Measurements from ENCODE around the gene NLGN2. TPM values are rescaled to one million over a fixed set of nuclear protein-coding genes. Genes with fewer than 3 reads are reported as not detected.
A peak's percentile ranks its signal among the peaks of the same experiment; 100 is the strongest.

NLGN2 gene
- total and polyA plus RNA-seq, 8 donors, result 1.7 to 42.0 (median 6.7) TPM

DNA sequence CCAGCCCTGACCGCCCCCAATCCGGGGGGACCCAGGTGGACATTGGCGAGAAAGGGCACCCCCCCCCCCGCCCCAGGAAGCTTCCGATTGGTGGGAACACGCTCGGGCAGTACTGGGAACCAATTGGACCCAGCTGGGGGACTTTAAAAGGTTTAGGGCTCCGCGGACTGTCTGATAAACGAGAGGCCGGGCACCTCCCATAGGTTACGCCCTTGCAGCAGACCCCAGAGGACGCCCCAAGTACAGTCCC is 4.0 kb upstream of the NLGN2 start:
- H3K4me3 ChIP-seq, result peak overlapping the region; percentile 71 to 80 (median 74)
- H3K9me3 ChIP-seq, result no peaks in the 10 kb centered on the region
- 0% methylated on average over 7 to 13 of the region's 13 CpGs for WGBS, 5 donors
- H3K27ac ChIP-seq, result peak overlapping the region; percentile 90 to 94 (median 93)
- TF ChIP-seq EP300 (IDR thresholded peaks at IDR 0.05) (no peak), POLR2A (IDR thresholded peaks at IDR 0.05) (no peak), POLR2AphosphoS5 (IDR thresholded peaks at IDR 0.05) (no peak)
- TF ChIP-seq, protein P1, sequence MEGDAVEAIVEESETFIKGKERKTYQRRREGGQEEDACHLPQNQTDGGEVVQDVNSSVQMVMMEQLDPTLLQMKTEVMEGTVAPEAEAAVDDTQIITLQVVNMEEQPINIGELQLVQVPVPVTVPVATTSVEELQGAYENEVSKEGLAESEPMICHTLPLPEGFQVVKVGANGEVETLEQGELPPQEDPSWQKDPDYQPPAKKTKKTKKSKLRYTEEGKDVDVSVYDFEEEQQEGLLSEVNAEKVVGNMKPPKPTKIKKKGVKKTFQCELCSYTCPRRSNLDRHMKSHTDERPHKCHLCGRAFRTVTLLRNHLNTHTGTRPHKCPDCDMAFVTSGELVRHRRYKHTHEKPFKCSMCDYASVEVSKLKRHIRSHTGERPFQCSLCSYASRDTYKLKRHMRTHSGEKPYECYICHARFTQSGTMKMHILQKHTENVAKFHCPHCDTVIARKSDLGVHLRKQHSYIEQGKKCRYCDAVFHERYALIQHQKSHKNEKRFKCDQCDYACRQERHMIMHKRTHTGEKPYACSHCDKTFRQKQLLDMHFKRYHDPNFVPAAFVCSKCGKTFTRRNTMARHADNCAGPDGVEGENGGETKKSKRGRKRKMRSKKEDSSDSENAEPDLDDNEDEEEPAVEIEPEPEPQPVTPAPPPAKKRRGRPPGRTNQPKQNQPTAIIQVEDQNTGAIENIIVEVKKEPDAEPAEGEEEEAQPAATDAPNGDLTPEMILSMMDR (IDR thresholded peaks at IDR 0.05), result no peak
- DNase-seq, result no peak
- peaks cover 0 to 13% (median 0%) of the 10 kb centered on the region in 3 donors for H3K27me3 ChIP-seq
- H3K36me3 ChIP-seq, result peaks cover 0 to 4% (median 3%) of the 10 kb centered on the region in 4 donors
- intact Hi-C loops (cut with DNase I; ENCODE audit: low total_unique reads), result no loop called here
- peaks cover 30 to 42% (median 36%) of the 10 kb centered on the region in 4 donors for H3K4me1 ChIP-seq

DNA sequence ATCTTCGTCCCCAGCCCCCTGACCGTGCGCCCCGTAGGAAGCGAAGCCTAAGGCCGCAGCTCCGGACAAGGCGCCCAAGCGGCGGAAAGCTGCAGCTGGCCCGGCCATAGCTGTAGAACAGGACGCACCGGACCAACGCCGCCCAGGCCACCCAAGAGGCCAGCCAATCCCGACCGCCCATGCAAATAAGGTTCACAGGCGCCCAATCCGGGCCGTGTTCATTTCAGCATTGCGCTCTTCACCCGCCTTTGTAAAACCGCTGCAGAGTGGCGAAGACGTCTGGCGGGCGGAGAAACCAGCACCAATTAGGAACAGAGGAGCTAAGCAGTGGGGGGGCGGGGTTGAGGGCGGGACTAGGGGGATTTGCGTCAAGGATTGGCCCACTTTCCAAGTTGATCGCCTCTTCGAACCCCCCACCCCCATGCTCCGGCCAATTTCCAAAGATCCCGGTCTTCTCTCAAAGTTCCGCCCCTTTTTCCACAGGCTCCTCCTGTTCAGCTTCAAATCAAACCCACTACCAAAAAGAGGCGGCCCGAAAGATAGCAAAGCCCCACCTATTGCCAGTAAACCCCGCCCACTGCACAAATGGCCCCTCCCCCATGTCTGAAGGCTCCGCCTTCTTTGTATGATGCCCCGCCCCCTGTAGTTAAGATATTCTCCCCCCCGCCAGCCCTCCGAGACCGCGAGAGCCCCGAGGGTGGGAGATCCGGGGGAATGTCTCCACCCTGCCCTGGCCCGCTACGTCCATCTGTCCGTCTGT is 3.5 kb upstream of the NLGN2 start, which contains the start of gene TMEM256:
Gene TMEM256 (minus strand): TSS at position 121 of the 760 bp plus-strand sequence. CDS start 13 bp downstream, at position 108.
- Histone ChIP-seq H3K4me1 (peaks cover 30 to 42% (median 36%) of the 10 kb centered on the region in 4 donors), H3K4me3 (peak within 1 kb of the TSS; percentile 71 to 80 (median 74)), H3K36me3 (peaks cover 0 to 9% (median 7%) of the 10 kb centered on the region in 4 donors), H3K27me3 (peaks cover 0 to 13% (median 0%) of the 10 kb centered on the region in 3 donors), H3K9me3 (no peaks in the 10 kb centered on the region), H3K27ac (peak within 1 kb of the TSS; percentile 90 to 94 (median 93))
- TF ChIP-seq EP300 (IDR thresholded peaks at IDR 0.05) (no peak), POLR2A (IDR thresholded peaks at IDR 0.05) (peak in 2 of 4 donors; percentile 83 to 91), POLR2AphosphoS5 (IDR thresholded peaks at IDR 0.05) (peak; percentile 94 to 98 (median 96))
- TF ChIP-seq, protein P1 (IDR thresholded peaks at IDR 0.05), result no peak
- intact Hi-C loops (cut with DNase I; ENCODE audit: low total_unique reads), result no loop called here
- peak; percentile 99 to 100 for DNase-seq
- WGBS, 5 donors, result 0 to 1% (median 1%) methylated on average over 42 to 49 of the region's 49 CpGs

DNA sequence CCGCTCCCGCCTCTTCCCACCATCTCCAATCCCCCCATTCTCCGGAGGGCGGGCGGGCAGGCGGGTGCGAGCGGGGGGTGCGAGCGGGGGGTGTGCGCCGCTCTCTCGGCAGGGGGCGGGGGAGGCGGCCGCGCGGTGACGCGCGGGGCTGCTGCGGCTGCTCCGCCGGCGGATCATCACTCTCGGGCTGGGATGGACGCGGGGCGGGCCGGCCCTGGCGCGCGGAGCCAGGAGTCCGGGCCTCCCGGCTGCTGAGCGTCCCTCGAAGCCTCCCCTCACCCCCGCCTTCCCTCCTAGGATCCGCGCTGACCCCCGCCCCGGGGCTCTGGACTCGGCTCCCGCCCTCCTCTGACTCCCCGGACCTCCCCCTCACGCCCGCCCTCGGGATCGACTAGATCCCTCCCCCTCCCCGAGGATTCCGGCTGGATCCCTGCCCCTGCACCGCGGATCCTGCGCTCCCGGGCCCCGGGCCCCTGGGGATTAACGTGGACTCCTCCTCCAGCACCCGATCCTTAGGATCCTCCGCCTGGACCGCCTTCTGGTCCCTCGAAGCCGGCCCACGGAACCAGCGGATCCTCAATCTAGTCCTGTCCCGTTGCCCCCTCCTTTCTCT is 2.8 kb upstream of the NLGN2 start:
- DNase-seq, result peak in 1 of 2 donors; percentile 60
- peaks cover 0 to 13% (median 0%) of the 10 kb centered on the region in 3 donors for H3K27me3 ChIP-seq
- intact Hi-C loops (cut with DNase I; ENCODE audit: low total_unique reads), result no loop called here
- H3K27ac ChIP-seq, result peak overlapping the region; percentile 63 to 94 (median 93)
- 0 to 2% (median 1%) methylated on average over 17 to 64 of the region's 65 CpGs for WGBS, 5 donors
- H3K4me3 ChIP-seq, result peak overlapping the region; percentile 71 to 80 (median 74)
- peaks cover 0 to 16% (median 14%) of the 10 kb centered on the region in 4 donors for H3K36me3 ChIP-seq
- no peaks in the 10 kb centered on the region for H3K9me3 ChIP-seq
- H3K4me1 ChIP-seq, result peaks cover 30 to 42% (median 36%) of the 10 kb centered on the region in 4 donors
- TF ChIP-seq POLR2A (IDR thresholded peaks at IDR 0.05) (no peak), POLR2AphosphoS5 (IDR thresholded peaks at IDR 0.05) (no peak), EP300 (IDR thresholded peaks at IDR 0.05) (no peak)
- TF ChIP-seq, protein P1 (IDR thresholded peaks at IDR 0.05), result no peak

DNA sequence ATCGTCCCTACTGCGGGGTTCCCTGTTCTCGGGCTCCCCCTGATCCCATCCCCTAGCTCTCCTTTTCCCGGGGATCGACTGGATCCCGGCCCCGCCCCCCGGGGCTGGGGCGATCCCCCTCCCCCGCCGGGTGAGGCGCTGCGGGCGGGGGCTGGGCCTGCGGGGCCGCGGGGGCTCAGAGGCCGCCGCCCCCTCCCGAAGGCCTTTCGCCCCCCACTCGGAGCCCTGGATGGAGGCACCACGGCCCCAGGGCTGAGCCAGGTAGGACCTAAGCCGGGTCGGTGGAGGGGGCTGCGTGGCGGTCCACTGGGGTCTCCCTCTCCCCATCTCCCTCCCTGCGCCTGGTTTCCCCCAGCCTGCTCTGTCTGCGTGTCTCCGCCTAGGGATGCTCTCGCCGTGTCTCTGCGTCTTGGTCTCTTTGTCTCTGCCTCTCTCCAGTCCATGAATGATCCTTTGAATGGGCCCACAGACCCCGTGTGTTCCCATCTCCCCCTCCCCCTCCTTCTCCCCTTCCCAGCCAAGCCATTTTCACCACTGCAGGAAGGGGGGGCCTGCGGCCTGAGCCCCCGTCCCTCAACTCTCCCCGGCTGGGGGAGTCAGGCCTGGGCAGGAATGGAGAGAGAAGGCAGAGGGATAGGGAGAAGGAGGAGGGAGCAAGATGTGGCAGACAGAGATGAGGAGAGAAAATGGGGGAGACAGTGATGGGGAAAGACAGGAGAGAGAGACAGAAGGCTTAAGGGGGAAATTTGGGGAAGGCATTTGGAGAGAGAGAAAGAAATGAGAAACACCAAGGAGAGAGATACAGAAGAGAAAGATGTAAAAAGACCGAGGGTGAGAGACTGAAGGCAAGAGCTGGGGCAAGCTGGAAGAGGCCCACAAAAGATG is 2.1 kb upstream of the NLGN2 start:
- TF ChIP-seq, protein P1 (IDR thresholded peaks at IDR 0.05), result no peak
- no peak for TF ChIP-seq EP300 (IDR thresholded peaks at IDR 0.05)
- TF ChIP-seq POLR2AphosphoS5 (IDR thresholded peaks at IDR 0.05), result no peak
- TF ChIP-seq POLR2A (IDR thresholded peaks at IDR 0.05), result no peak
- peak in 1 of 2 donors; percentile 60 for DNase-seq
- no peaks in the 10 kb centered on the region for H3K9me3 ChIP-seq
- 10 to 18% (median 12%) methylated on average over 25 to 38 of the region's 38 CpGs for WGBS, 5 donors
- peaks cover 0 to 13% (median 0%) of the 10 kb centered on the region in 3 donors for H3K27me3 ChIP-seq
- peak overlapping the region; percentile 71 to 80 (median 74) for H3K4me3 ChIP-seq
- intact Hi-C loops (cut with DNase I; ENCODE audit: low total_unique reads), result no loop called here
- H3K36me3 ChIP-seq, result peaks cover 0 to 23% (median 18%) of the 10 kb centered on the region in 4 donors
- H3K27ac ChIP-seq, result peak overlapping the region; percentile 47 to 94 (median 93)
- peaks cover 30 to 42% (median 36%) of the 10 kb centered on the region in 4 donors for H3K4me1 ChIP-seq
